Spleen (tissue), 11 donors: Measurements from ENCODE around the gene RNF157. TPM values are rescaled to one million over a fixed set of nuclear protein-coding genes. Genes with fewer than 3 reads are reported as not detected.

Experiments used
- DNase-seq: peaks from one replicate; pipeline ENCODE4 v3.0.0-alpha.2; 2020
- H3K27ac ChIP-seq, 8 donors: fragments of 200-600 bp; sonication (generic) in 7 of 8; 1 replicate in 4 of 8; 2 replicates in 4 of 8; pipeline versions ENCODE4 v1.5.0 to v1.8.0; 2016 to 2021; ENCODE audit warnings: inconsistent platforms in 4 of 8, mild to moderate bottlenecking in 4 of 8, moderate library complexity in 1 of 8
- H3K27me3 ChIP-seq, 7 donors: fragments of 200-600 bp; sonication (generic) in 6 of 7; replicated peaks in 1 of 7; 1 replicate in 4 of 7; 2 replicates in 3 of 7; pipeline versions ENCODE4 v1.5.0 to v1.8.0; 2016 to 2021; ENCODE audit warnings: inconsistent platforms in 3 of 7, mild to moderate bottlenecking in 1 of 7
- H3K36me3 ChIP-seq, 6 donors: fragments of 200-600 bp; sonication (generic) in 5 of 6; 1 replicate in 4 of 6; 2 replicates in 2 of 6; pipeline versions ENCODE4 v1.5.0 to v1.8.0; 2016 to 2021; ENCODE audit warnings: inconsistent platforms in 2 of 6
- H3K4me1 ChIP-seq, 6 donors: fragments of 200-600 bp; sonication (generic) in 5 of 6; 1 replicate in 3 of 6; 2 replicates in 3 of 6; pipeline versions ENCODE4 v1.5.0 to v1.8.0; 2016 to 2021; ENCODE audit warnings: inconsistent platforms in 3 of 6
- H3K4me3 ChIP-seq, 8 donors: fragments of 200-600 bp; sonication (generic) in 7 of 8; 1 replicate in 4 of 8; 2 replicates in 4 of 8; pipeline versions ENCODE4 v1.5.0 to v1.8.0; 2016 to 2021; ENCODE audit warnings: inconsistent platforms in 4 of 8, mild to moderate bottlenecking in 4 of 8, moderate library complexity in 2 of 8
- H3K9me3 ChIP-seq, 8 donors: fragments of 200-600 bp; sonication (generic) in 7 of 8; 1 replicate in 4 of 8; 2 replicates in 4 of 8; pipeline versions ENCODE4 v1.5.0 to v1.8.0; 2016 to 2021; ENCODE audit warnings: inconsistent platforms in 4 of 8
- CTCF ChIP-seq, 11 experiments: fragments of 200-600 bp in 7 of 11; fragments of 450-650 bp in 4 of 11; sonication (generic) in 4 of 11; IDR thresholded peaks in 8 of 11; conservative IDR thresholded peaks in 3 of 11; 1 replicate in 7 of 11; 2 replicates in 4 of 11; pipeline versions ENCODE4 v1.4.0 to v1.8.0; 2016 to 2021; ENCODE audit warnings: antibody characterized with exemption in 11 of 11, inconsistent platforms in 4 of 11, mild to moderate bottlenecking in 1 of 11
- POLR2A ChIP-seq, 3 donors: fragments of 450-650 bp; IDR thresholded peaks; one replicate each; pipeline ENCODE4 v1.5.1; 2017; ENCODE audit warnings: antibody characterized with exemption in 3 of 3, mild to moderate bottlenecking in 1 of 3
- POLR2AphosphoS5 ChIP-seq, 3 donors: sonication (generic); formaldehyde crosslinking; IDR thresholded peaks; one replicate each; pipeline ENCODE4 v1.5.1; 2017; ENCODE audit warnings: antibody characterized with exemption in 3 of 3
- WGBS, 5 donors: extraction: QIAGEN DNeasy Blood & Tissue Kit in 3 of 5; methylation state at CpG; one replicate each; pipeline versions ENCODE4 v1.1.5 to v1.1.7; 2013 to 2018; 5-methylcytosine and 5-hydroxymethylcytosine counted together
- intact Hi-C: fragments of 100-400 bp; cut with DNase I; formaldehyde crosslinking; loops from one replicate; pipeline ENCODE4 v1.15.0; 2023; ENCODE audit warnings: low total_unique reads
- polyA plus RNA-seq, 3 donors: library from polyadenylated mRNA; stranded (reverse); fragments of 200-250 nt; gene quantifications; one replicate each; pipeline ENCODE4 v1.2.1, GENCODE V29; 2013
- total RNA-seq, 7 donors: library from RNA; depleted of rRNA in 3 of 7; stranded (reverse); fragments of >200 nt in 3 of 7; fragmentation: NEBNext Ultra II Directional in 4 of 7; extraction: Animal tissue kit (Norgen Biotek cat#: 25700) in 4 of 7; gene quantifications; one replicate each; pipeline versions ENCODE4 v1.1.0 to v1.2.1, GENCODE V29; 2016 to 2021
- donor health status: healthy with polysubstance abuse.
- donor health status: DM: no; HTN: no; CAD: no; lungs with moderate emphysema.
- donor health status: DM: no; HTN: no; CAD: no.
- donor health status: Bipolar disorder and iron deficiency.
- donor health status: healthy.
- donor health status: DM: no; HTN: no; CAD: no.
- donor health status: DM: yes; HTN: yes; CAD: no.

Gene RNF157
- total and polyA plus RNA-seq, 10 donors, result 0.89 to 13.0 (median 7.6) TPM

DNA sequence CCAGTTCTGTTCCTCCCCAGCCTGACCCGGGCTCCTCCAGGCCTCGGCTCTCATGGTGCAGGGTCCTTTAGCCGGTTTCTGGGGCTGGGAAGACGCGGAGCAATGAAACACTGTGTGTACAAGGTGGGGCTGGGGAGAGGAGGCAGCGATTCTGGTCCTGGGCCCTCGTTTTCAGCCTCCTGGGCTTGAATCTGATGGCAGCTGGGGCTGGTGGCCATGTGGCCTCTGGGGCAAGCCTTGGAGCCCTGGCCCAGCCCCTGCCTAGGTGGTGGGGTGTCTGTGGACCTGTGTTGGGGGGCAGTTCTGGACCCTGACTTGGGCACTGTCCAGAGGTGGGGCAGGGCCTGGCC is 103.3 kb downstream of the RNF157 start:
- intact Hi-C loops, result no loop called here
- Histone ChIP-seq H3K36me3 (no peaks in the 10 kb centered on the region), H3K4me1 (peaks cover 21 to 55% (median 37%) of the 10 kb centered on the region in 6 donors), H3K27me3 (peaks cover 5 to 91% (median 34%) of the 10 kb centered on the region in 7 donors), H3K4me3 (no peak overlapping the region), H3K27ac (no peak overlapping the region), H3K9me3 (no peaks in the 10 kb centered on the region)
- 74 to 90% (median 88%) methylated on average over 5 to 7 of the region's 7 CpGs for WGBS, 5 donors
- no peak for DNase-seq
- TF ChIP-seq POLR2AphosphoS5 (IDR thresholded peaks at IDR 0.05) (no peak), POLR2A (IDR thresholded peaks at IDR 0.05) (no peak), CTCF (IDR thresholded peaks at IDR 0.05 in 8 of 11, conservative IDR thresholded peaks at IDR 0.05 in 3 of 11) (no peak)

DNA sequence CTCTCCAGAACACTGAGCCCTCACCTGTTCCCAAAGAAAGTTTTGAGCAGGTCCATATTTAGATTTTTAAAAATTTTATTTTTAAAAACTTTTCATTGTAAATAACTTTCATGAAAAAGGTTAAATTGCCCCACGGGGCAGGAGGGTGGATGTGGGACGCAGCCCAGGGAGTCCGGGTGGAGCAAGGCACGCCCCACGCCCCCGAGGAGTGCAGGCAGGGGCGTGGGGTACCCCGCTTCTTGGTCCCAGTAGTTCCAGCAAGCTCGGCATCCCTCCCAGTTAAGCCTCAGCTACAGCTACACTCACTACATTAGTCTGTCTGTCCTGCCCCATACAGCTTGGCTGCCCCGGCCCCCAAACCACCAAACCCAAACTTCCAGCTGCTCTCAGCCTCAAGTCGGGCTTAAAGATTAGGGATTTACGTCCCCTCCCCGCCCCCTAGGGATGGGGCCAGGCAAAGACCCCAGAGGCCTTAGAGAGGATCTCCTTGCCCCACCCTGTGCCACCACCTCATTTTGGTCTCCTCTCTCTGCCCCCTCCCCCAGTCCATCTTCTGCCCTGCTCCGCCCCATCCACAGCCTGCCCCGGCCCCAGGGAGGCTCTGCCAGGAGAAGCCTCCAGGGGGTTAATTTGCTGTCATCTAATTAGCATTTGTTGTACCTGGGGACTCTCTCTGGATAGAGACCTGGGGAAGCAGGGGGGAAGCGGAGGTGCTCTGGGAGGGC is 103.9 kb downstream of the RNF157 start:
- TF ChIP-seq POLR2AphosphoS5 (IDR thresholded peaks at IDR 0.05) (no peak), POLR2A (IDR thresholded peaks at IDR 0.05) (no peak), CTCF (IDR thresholded peaks at IDR 0.05 in 8 of 11, conservative IDR thresholded peaks at IDR 0.05 in 3 of 11) (no peak)
- Histone ChIP-seq H3K27ac (no peak overlapping the region), H3K9me3 (no peaks in the 10 kb centered on the region), H3K36me3 (no peaks in the 10 kb centered on the region), H3K4me3 (no peak overlapping the region), H3K4me1 (peaks cover 16 to 50% (median 31%) of the 10 kb centered on the region in 6 donors), H3K27me3 (peaks cover 5 to 88% (median 34%) of the 10 kb centered on the region in 7 donors)
- intact Hi-C loops, result no loop called here
- WGBS, 5 donors, result 84 to 87% (median 85%) methylated on average over 16 of the region's 16 CpGs
- DNase-seq, result peak; percentile 42

DNA sequence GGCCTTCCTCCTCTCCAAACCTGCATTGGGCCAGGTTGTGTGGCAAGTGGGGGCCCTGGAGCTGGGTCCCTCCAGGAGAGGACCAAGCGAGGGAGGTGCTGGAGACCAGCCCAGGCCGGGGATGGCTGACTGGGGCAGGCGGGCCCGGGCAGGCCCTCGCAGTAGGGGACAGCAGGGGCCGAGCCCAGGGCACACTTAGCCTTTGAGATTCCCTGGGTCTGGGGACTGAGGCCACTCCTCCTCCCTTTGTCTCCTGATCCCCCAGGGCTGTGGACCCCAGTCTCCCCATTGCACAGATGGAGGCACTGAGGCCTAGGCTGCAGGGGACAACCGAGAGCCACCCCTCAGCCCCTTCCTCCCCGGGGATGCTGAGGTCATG is 104.5 kb downstream of the RNF157 start:
- Histone ChIP-seq H3K27ac (no peak overlapping the region), H3K27me3 (peaks cover 5 to 87% (median 32%) of the 10 kb centered on the region in 7 donors), H3K9me3 (no peaks in the 10 kb centered on the region), H3K4me1 (peaks cover 12 to 43% (median 25%) of the 10 kb centered on the region in 6 donors), H3K4me3 (no peak overlapping the region), H3K36me3 (no peaks in the 10 kb centered on the region)
- DNase-seq, result peak; percentile 67
- WGBS, 5 donors, result 67 to 90% (median 84%) methylated on average over 4 to 8 of the region's 8 CpGs
- TF ChIP-seq POLR2AphosphoS5 (IDR thresholded peaks at IDR 0.05), result no peak
- TF ChIP-seq POLR2A (IDR thresholded peaks at IDR 0.05), result no peak
- TF ChIP-seq CTCF (IDR thresholded peaks at IDR 0.05 in 8 of 11, conservative IDR thresholded peaks at IDR 0.05 in 3 of 11), result no peak
- intact Hi-C loops, result no loop called here

GRCh38 chr17:76134911-76135809 is 105.1 kb downstream of the RNF157 start:
- peaks cover 5 to 37% (median 18%) of the 10 kb centered on the region in 6 donors for H3K4me1 ChIP-seq
- intact Hi-C loops, result no loop called here
- H3K4me3 ChIP-seq, result no peak overlapping the region
- H3K36me3 ChIP-seq, result no peaks in the 10 kb centered on the region
- H3K9me3 ChIP-seq, result no peaks in the 10 kb centered on the region
- H3K27ac ChIP-seq, result no peak overlapping the region
- whole genome bisulfite sequencing, 5 donors, result 61 to 64% (median 63%) methylated on average over 20 to 22 of the region's 22 CpGs
- peaks cover 3 to 80% (median 26%) of the 10 kb centered on the region in 7 donors for H3K27me3 ChIP-seq
- TF ChIP-seq POLR2A (IDR thresholded peaks at IDR 0.05) (no peak), POLR2AphosphoS5 (IDR thresholded peaks at IDR 0.05) (no peak), CTCF (IDR thresholded peaks at IDR 0.05 in 8 of 11, conservative IDR thresholded peaks at IDR 0.05 in 3 of 11) (no peak)
- DNase-seq, result peak; percentile 59
